T-helper 2 cell treated with Interferon-gamma antibody and Interleukin-4, amounts not matched to agents 5 μg/mL and 100 μg/mL, for 36 hours (primary cell): ENCODE measurements around the gene TRIM51.

Source experiments
- DNase-seq: peaks from one replicate; pipeline ENCODE4 v3.0.0; 2021; ENCODE audit warnings: low spot score
- H3K27ac Mint-ChIP-seq: one replicate; pipeline ENCODE4 v1.8.0; 2021; ENCODE audit warnings: mild to moderate bottlenecking, mixed read lengths
- H3K27me3 Mint-ChIP-seq: one replicate; pipeline ENCODE4 v1.8.0; 2021; ENCODE audit warnings: low read depth, mixed read lengths
- H3K36me3 Mint-ChIP-seq: one replicate; pipeline ENCODE4 v1.8.0; 2021; ENCODE audit warnings: low read depth, mixed read lengths
- H3K4me1 Mint-ChIP-seq: one replicate; pipeline ENCODE4 v1.8.0; 2021; ENCODE audit warnings: low read depth, mixed read lengths
- H3K4me3 Mint-ChIP-seq: one replicate; pipeline ENCODE4 v1.8.0; 2022; ENCODE audit warnings: mild to moderate bottlenecking, moderate library complexity, mixed read lengths
- H3K9me3 Mint-ChIP-seq: one replicate; pipeline ENCODE4 v1.8.0; 2021; ENCODE audit warnings: mixed read lengths

TRIM51 gene

GRCh38 chr11:55936300-55936699 is 53.2 kb downstream of the TRIM51 start, which contains the start of gene OR5I1:
TSS of gene OR5I1 (minus strand) at chr11:55936400. CDS start at chr11:55936400, 0 bp downstream.
- H3K27me3 Mint-ChIP-seq = no peaks in the 10 kb centered on the region
- no peak within 1 kb of the TSS for H3K4me3 Mint-ChIP-seq
- no peak for DNase-seq
- no peaks in the 10 kb centered on the region for H3K4me1 Mint-ChIP-seq
- H3K36me3 Mint-ChIP-seq = no peaks in the 10 kb centered on the region
- H3K9me3 Mint-ChIP-seq = peaks cover 18% of the 10 kb centered on the region
- H3K27ac Mint-ChIP-seq = no peak within 1 kb of the TSS
